GM19240 (cell line): ENCODE data around the gene THEMIS.

Experiments
- DNase-seq: peaks from one replicate; pipeline ENCODE4 v3.0.0; 2011; ENCODE audit warnings: low spot score; ENCODE audit not compliant: insufficient read length

The THEMIS gene

GRCh38 chr6:127859956-127860355, 40.9 kb downstream of the THEMIS start:
- no peak for DNase-seq

DNA sequence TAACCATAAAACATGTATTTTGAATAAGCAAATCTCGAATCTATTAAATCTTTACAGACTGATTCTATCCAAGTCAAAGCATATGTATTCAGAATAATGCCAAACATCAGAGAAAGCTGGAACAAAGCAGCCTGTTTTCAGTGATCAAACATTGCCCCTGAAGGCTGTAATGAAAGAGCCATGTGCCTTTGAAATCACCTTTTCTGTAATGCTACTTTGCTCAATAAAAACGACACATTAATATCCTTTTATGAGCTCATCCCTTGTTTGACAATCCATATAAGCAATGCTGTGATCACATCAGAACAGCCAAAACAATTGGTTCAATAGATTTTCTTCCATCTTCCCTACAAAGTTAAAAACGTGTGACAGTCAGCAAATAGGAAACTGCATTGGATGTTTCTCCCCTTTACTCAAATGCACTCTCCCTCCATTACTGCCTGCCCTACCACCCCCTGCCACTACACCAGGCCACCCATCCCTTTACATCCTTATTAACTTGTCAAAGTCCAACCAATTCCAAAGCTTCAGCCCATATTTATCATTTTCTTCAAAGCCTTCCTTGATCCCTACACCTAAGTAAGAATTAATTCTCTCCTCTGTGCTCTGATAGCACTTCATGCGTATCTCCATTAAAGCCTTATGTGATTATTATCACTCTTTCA, 42.0 kb downstream of the THEMIS start:
- DNase-seq: no peak

- DNase-seq: no peak
Observed at GRCh38 chr6:127857051-127857637, 43.7 kb downstream of the THEMIS start.

- DNase-seq: no peak
Observed at GRCh38 chr6:127855542-127856159, 45.2 kb downstream of the THEMIS start.

DNA sequence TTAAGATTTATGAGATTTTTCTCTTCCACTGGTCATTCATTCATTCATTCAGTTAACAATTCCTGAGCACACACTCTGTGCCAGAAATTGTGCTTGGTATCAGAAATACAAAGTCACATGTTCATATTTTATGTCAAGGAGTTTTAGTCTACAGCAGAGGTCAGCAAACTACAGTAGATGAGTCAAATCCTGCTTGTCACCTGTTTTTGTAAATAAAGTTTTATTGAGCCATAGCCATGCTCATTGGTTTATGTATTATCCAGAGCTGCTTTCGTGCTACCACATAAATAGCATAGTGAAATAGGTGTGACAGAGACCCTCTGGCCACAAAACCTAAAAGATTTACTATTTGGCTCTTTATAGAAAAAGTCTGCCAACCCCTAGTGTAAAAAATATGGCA, 46.8 kb downstream of the THEMIS start:
- DNase-seq: no peak

DNA sequence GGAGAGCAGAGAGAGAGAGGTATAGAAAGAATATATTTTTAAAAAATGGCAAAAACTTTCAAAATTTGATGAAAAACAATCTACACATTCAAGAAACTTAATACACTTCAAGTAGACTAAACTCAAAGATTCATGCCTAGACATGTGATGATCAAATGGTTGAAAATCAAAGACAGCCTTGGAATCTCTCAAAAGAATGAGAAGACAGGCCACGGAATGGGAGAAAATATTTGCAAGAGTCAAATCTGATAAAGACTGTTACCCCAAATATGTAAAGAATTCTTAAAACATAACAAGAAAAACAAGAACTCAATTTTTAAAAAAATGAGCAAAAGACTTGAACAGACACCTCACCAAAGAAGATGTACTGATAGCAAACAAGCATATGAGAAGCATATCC, 49.7 kb downstream of the THEMIS start:
- no peak for DNase-seq

GRCh38 chr6:127845242-127845641, 55.6 kb downstream of the THEMIS start:
- no peak for DNase-seq

DNA sequence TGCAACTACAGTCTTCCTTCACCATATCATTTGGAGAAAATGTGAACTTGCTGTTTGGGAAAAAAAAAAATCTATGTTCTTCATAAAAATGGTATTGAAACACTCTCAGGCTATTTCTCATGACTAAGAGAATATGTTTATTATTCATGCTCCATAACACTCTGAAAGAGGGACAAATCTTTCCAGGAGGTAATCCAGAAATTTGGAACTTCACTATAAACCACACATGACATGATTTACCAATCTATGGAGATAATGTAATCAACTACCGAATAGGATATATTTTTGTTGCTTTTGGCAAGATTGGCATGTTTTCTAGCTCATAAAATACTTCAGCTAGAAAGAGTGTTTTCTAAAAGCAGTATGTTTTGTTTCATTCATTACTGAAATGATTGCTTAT, 56.3 kb downstream of the THEMIS start:
- DNase-seq: no peak

DNA sequence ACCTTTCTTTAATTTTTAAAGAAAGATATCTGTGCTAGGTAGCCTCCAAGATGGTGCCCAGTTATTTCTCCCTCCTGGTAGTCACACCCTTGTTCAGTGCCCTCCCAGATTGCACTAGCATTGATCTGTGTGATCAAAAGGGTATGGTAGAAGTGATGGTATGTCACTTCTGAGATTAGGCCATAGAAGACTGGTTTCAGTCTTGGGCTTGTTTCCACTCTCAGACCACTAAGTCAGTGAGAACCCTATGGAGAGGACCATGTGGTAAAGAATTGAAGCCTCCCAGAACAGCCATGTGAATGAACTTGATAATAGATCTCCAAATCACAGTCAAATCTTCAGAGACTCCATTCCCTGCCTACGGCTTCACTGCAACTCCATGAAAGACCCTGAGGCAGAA, 57.3 kb downstream of the THEMIS start:
- DNase-seq: no peak

DNA sequence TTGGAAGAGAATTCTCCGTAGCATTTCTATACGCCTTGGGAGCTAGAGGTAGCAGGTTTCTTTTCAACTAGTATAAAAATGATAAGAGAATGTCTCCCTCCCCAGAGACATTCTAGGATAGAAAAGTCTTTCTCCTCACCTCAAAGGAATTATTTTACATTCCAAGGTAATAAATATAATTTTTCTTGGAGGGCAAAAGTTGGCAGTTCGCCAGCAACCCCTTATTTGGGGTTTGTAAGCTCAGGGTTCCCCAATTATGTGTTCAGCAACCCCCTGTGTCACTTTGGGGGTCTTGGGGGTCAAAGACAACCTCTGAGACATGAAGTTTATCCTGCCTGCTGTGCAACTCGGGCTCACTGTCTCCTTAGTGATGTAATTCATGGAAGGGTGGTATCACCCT, 58.3 kb downstream of the THEMIS start:
- DNase-seq: no peak

DNA sequence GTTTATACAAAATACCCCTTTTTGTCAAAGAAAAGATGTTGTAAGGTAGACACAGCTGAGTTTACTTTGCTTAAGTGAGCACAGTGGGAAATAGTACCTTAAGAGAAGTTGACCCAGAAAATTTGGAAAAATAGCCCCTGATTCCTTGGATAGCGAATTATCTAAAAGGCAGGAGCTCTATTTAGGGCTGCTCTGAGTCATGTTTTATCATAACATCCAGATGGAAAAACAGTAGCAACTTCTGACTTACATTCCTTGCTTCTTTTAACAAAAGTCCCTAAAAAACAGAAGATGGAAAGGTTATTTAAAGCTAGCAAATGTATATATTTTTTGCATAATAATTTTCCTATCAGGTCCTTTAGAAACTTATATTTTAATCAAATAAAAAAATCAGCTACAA, 59.0 kb downstream of the THEMIS start:
- DNase-seq: no peak

GRCh38 chr6:127834136-127834535, 66.7 kb downstream of the THEMIS start:
- DNase-seq: no peak

DNA sequence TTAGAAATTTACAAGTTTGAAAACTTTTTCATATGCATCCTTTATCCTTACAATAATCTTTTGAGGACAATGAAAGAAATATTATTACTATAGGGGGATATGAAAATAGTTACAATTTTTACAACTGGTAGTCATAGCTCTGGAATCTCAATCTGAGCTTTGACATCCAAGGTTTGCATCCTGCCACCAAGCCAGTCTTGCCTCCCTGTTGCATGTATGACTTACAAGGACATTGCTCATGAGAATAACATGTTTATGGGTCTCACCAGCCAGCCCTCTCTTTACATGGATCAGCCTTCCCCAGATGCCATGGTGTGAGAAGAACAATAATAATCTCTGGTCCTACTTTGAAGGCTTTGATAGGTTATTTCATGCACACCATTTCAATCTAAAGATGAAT, 67.5 kb downstream of the THEMIS start:
- DNase-seq: no peak

GRCh38 chr6:127832381-127832780, 68.5 kb downstream of the THEMIS start:
- DNase-seq: no peak

DNA sequence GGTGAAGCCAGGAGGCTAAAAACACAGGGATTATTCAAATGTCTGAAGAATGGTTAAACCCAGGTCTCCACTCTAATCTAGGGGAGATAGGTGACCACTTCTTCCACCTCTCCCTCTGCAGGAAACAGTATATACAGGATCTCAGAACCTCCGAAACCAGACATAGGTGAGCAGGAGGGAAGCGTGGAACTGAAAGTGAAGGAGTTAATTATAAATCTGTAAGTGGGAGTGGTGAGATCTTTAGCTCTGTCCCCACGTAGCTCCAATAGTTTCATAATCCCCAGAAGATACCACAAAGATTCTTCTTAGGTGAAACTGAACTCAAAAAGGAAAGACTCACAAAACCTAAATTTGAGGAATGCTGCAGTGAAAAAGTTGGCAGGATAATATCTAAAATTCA, 76.8 kb downstream of the THEMIS start:
- DNase-seq: no peak

GRCh38 chr6:127821431-127821830, 79.4 kb downstream of the THEMIS start:
- DNase-seq: no peak

DNA sequence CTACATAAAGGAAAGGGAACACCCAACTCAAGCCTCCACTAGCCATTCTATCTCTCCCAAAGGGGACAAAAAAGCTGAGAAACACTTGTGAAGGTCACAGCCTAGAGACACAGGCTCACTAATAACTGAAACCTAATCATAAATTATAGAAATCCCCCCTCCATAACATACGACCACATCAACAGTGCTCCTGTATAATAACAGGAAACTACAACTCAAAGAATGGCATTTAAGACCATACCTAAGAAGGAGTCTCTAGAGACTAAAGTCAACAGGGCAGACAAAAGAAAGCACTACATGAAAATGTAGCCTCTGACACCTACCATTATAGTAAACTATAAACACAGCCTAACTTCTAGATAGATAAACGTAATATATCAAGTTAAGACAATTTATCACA, 82.7 kb downstream of the THEMIS start:
- DNase-seq: no peak

DNA sequence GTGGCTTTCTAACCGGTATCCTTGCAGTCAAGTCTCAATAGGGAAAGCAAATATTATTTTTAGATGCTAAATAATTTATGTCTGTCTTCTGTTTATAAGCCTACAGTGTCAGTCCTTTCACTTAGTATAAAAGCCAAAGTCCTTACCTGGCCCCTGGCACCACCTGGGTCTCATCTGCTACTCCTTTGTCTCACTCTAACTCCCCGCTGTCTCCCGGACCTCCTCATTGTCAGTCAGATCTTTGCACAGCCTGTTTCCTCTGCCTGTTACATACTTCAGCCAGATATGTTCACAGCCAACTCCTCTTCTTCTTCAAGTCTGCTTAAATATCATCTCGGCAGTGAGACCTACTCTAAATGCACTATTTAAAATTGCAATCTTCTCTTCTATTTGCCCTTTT, 84.2 kb downstream of the THEMIS start:
- no peak for DNase-seq

- no peak for DNase-seq
Observed at GRCh38 chr6:127813699-127814027, 87.2 kb downstream of the THEMIS start.

GRCh38 chr6:127812985-127813698, 87.7 kb downstream of the THEMIS start:
- no peak for DNase-seq

GRCh38 chr6:127811900-127812570, 88.8 kb downstream of the THEMIS start:
- DNase-seq: no peak
